Right lobe of liver (tissue), 6 donors: ENCODE results near the gene PLCB2. TPM values are rescaled to one million over a fixed set of nuclear protein-coding genes. Genes with fewer than 3 reads are reported as not detected.

Experiments used
- ATAC-seq, 4 donors: fragments of 200-7000 bp; cut with Tn5 transposase; one replicate each; pipeline ENCODE4 v1.9.1; 2020; ENCODE audit warnings: mild to moderate bottlenecking in 4 of 4, moderate library complexity in 4 of 4
- DNase-seq, 3 donors: peaks; one replicate each; pipeline ENCODE4 v3.0.0-alpha.2; 2020
- H3K27ac ChIP-seq, 3 donors: fragments of 200-600 bp; one replicate each; pipeline ENCODE4 v1.8.0; 2022
- H3K27me3 ChIP-seq, 2 donors: fragments of 200-600 bp; one replicate each; pipeline ENCODE4 v1.8.0; 2022
- H3K36me3 ChIP-seq, 4 donors: fragments of 200-600 bp; sonication (generic) in 1 of 4; one replicate each; pipeline versions ENCODE4 v1.5.1 to v1.8.0; 2017 to 2022; ENCODE audit warnings: control low read depth in 1 of 4
- H3K4me1 ChIP-seq, 4 donors: fragments of 200-600 bp; sonication (generic) in 1 of 4; one replicate each; pipeline versions ENCODE4 v1.5.1 to v1.8.0; 2017 to 2022; ENCODE audit warnings: control low read depth in 1 of 4
- H3K4me3 ChIP-seq, 3 donors: fragments of 200-600 bp; one replicate each; pipeline ENCODE4 v1.8.0; 2022
- H3K9me3 ChIP-seq, 4 donors: fragments of 200-600 bp; sonication (generic) in 1 of 4; one replicate each; pipeline versions ENCODE4 v1.5.1 to v1.8.0; 2017 to 2022; ENCODE audit warnings: control low read depth in 1 of 4
- POLR2A ChIP-seq: fragments of 450-650 bp; IDR thresholded peaks from one replicate; pipeline ENCODE4 v1.6.1; 2017; ENCODE audit warnings: antibody characterized with exemption, mild to moderate bottlenecking
- WGBS: methylation state at CpG from one replicate; pipeline ENCODE4 v1.1.6; 2018; ENCODE audit warnings: low coverage, low lambda C conversion rate; ENCODE audit not compliant: insufficient coverage; ENCODE audit errors: missing lambda C conversion rate; 5-methylcytosine and 5-hydroxymethylcytosine counted together
- intact Hi-C, 2 donors: fragments of 100-400 bp; cut with DNase I; formaldehyde crosslinking; loops; one replicate each; pipeline versions ENCODE4 v1.11.2 to v1.14.1; 2022
- total RNA-seq, 6 experiments: library from RNA; depleted of rRNA in 2 of 6; stranded (reverse); fragments of >200 nt in 2 of 6; fragmentation: NEBNext Ultra II Directional in 3 of 6; extraction: Animal tissue kit (Norgen Biotek cat#: 25700) in 3 of 6; gene quantifications; one replicate each; pipeline versions ENCODE4 v1.1.0 to v1.2.4, GENCODE V29; 2016 to 2023
- TF ChIP-seq, protein P1 (sequence below), 4 donors: fragments of 200-600 bp in 3 of 4; fragments of 450-650 bp in 1 of 4; IDR thresholded peaks; one replicate each; pipeline versions ENCODE4 v1.5.1 to v1.8.0; 2016 to 2022; ENCODE audit warnings: antibody characterized with exemption in 4 of 4, mild to moderate bottlenecking in 2 of 4
- donor health status: DM: no; HTN: yes; CAD: no.
- donor health status: DM: no; HTN: no; CAD: no.
- donor health status: DM: no; HTN: no; CAD: no.
- donor health status: DM: no; HTN: yes; CAD: no.
- donor health status: DM: no; HTN: yes; CAD: no.

PLCB2 gene
- total RNA-seq, 6 experiments from 2014 or later = 5.0 to 18.0 (median 7.2) TPM

DNA sequence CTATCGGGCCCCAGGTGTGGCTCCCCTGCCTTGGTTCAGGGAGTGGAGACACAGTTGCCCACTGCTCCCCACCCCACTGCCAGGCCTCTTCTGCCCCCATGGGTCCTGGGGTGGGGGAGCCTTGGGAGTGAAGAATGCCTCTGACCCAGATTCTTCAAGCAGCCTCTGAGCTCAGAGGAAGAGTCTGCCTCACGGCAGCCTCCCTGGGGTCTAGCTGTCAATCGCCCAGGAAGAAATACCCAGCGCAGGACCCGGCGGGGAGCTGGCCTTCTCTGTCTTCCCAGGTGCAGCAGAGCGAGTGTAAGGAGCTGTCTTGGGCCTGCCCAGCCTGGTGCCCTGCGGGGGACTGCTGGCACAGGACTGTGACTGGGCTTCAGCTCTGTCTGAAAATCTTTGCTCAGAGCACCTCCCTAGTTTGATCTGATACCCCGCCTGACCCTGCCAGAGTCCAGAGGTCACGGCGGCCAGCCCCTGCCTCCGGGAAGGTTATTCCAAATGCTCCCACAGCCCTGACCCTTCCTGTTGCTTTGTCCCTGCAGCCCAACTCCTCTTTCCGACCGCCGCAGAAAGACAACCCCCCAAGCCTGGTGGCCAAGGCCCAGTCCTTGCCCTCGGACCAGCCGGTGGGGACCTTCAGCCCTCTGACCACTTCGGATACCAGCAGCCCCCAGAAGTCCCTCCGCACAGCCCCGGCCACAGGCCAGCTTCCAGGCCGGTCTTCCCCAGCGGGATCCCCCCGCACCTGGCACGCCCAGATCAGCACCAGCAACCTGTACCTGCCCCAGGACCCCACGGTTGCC, 35.9 kb downstream of the PLCB2 start:
- no peaks in the 10 kb centered on the region for H3K36me3 ChIP-seq
- no peak overlapping the region for H3K27ac ChIP-seq
- TF ChIP-seq, protein P1, sequence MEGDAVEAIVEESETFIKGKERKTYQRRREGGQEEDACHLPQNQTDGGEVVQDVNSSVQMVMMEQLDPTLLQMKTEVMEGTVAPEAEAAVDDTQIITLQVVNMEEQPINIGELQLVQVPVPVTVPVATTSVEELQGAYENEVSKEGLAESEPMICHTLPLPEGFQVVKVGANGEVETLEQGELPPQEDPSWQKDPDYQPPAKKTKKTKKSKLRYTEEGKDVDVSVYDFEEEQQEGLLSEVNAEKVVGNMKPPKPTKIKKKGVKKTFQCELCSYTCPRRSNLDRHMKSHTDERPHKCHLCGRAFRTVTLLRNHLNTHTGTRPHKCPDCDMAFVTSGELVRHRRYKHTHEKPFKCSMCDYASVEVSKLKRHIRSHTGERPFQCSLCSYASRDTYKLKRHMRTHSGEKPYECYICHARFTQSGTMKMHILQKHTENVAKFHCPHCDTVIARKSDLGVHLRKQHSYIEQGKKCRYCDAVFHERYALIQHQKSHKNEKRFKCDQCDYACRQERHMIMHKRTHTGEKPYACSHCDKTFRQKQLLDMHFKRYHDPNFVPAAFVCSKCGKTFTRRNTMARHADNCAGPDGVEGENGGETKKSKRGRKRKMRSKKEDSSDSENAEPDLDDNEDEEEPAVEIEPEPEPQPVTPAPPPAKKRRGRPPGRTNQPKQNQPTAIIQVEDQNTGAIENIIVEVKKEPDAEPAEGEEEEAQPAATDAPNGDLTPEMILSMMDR (IDR thresholded peaks at IDR 0.05) = no peak
- no peak for TF ChIP-seq POLR2A
- no peaks in the 10 kb centered on the region for H3K27me3 ChIP-seq
- WGBS = 63% methylated on average over 12 of the region's 25 CpGs
- intact Hi-C loops = loop anchor here in 1 of 2 donors (5.0 to 10.0 kb wide), 2 partner anchors 50 to 227 kb away; no protein-coding TSS in a partner anchor
- H3K4me3 ChIP-seq = no peak overlapping the region
- ATAC-seq (peak; percentile 32 to 57 (median 53)), DNase-seq (no peak)
- H3K4me1 ChIP-seq = peaks cover 0 to 9% (median 0%) of the 10 kb centered on the region in 4 donors
- no peaks in the 10 kb centered on the region for H3K9me3 ChIP-seq

DNA sequence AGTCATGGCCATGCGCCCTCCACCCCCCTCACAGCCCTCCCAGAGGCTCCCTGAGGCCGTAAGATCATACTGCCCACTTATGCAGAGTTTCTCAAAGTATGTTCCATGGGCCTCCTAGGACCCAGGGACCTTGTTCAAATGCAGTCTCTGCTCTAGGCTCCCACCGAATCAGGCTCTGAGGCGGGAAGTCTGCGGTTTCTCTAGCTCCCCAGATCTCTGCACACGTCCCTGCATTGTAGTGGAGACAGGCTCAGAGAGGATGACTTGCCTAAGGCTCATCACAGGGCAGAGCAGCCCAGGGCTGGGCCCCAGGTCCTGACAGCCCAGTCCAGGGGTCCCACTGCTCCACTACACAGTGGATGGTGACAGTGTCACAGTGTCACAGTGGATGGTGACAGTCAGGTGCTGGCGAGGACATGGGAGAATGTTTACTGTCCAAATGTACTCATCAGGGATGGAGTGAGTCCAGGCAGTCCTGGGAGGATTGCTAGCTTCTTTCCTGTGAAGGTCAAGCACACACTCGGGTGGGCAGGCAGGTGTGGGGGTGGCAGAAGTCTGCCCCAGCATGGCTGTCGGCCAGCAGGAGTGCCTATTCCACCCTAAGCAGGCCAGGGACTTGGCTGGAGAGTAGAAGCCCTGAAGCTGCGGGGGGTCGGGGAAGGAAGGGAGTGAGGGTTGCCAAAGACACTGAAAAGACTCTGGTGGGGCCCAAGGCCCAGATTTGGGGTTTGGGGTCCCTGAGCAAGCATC, 37.3 kb downstream of the PLCB2 start:
- DNase-seq (no peak), ATAC-seq (no peak)
- Histone ChIP-seq H3K4me3 (no peak overlapping the region), H3K4me1 (peaks cover 0 to 9% (median 0%) of the 10 kb centered on the region in 4 donors), H3K36me3 (no peaks in the 10 kb centered on the region), H3K27ac (no peak overlapping the region), H3K9me3 (no peaks in the 10 kb centered on the region), H3K27me3 (no peaks in the 10 kb centered on the region)
- WGBS = 70% methylated on average over 4 of the region's 11 CpGs
- no peak for TF ChIP-seq POLR2A
- TF ChIP-seq, protein P1 (IDR thresholded peaks at IDR 0.05) = no peak
- intact Hi-C loops = loop anchor here in 1 of 2 donors (5.0 to 10.0 kb wide), 2 partner anchors 48 to 226 kb away; no protein-coding TSS in a partner anchor

DNA sequence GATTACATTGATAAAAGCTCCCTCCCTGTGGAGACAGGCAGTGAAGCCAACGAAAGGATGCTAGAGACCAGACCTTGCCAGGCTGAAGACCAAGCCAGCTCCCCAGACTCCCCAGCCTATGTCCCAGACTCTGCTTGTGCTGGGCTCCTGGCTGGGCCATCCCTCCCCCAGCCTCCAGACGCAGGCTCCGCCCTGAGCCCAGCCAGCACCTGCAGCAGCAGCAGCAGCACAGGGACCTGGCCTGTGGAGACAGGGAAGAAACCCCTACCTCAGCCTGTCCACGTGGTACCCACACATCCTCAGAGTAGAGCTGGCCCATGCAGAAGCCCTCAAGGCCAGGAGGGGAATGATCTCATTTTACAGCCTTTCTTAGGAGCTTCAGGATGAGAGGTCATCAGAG, 38.1 kb downstream of the PLCB2 start:
- Histone ChIP-seq H3K27ac (no peak overlapping the region), H3K4me1 (peaks cover 0 to 9% (median 0%) of the 10 kb centered on the region in 4 donors), H3K36me3 (no peaks in the 10 kb centered on the region), H3K27me3 (no peaks in the 10 kb centered on the region), H3K9me3 (no peaks in the 10 kb centered on the region), H3K4me3 (no peak overlapping the region)
- DNase-seq (no peak), ATAC-seq (no peak)
- 67% methylated on average over 1 of the region's 4 CpGs for WGBS
- intact Hi-C loops = loop anchor here in 1 of 2 donors (5.0 to 10.0 kb wide), 2 partner anchors 47 to 225 kb away; no protein-coding TSS in a partner anchor
- TF ChIP-seq, protein P1 (IDR thresholded peaks at IDR 0.05) = no peak
- TF ChIP-seq POLR2A = no peak

DNA sequence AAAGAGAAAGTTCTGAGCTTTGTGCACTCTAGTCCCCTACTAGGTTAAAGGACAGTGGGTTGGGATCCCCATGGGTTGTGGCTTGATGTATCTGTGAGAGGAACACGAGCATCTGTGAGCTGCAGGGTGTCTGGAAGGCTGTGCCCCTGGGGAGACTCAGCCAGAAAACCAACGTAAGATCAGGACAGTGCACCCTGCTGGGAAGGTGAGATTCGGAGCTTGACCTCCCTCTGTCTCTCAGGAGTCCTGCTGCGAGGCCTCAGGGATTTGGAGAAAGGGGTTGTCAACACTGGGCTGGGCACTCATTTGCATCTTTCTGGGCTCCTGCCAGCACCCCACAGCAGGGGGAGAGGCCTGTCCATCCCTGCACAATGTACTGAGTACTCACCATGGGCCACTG, 40.1 kb downstream of the PLCB2 start:
- ATAC-seq (no peak), DNase-seq (no peak)
- H3K27me3 ChIP-seq = no peaks in the 10 kb centered on the region
- intact Hi-C loops = no loop called here
- no peak overlapping the region for H3K27ac ChIP-seq
- H3K36me3 ChIP-seq = no peaks in the 10 kb centered on the region
- no peaks in the 10 kb centered on the region for H3K9me3 ChIP-seq
- TF ChIP-seq POLR2A = no peak
- TF ChIP-seq, protein P1 (IDR thresholded peaks at IDR 0.05) = no peak
- no peak overlapping the region for H3K4me3 ChIP-seq
- H3K4me1 ChIP-seq = peaks cover 0 to 9% (median 0%) of the 10 kb centered on the region in 4 donors
- WGBS = 22% methylated on average over 1 of the region's 4 CpGs
